GM10266 (cell line): ENCODE measurements around the gene NELL2.

Experiments
- DNase-seq: peaks from one replicate; pipeline ENCODE4 v3.0.0; 2012; ENCODE audit errors: extremely low spot score
- TF ChIP-seq, protein P1 (sequence below): IDR thresholded peaks from 2 replicates; pipeline ENCODE4 v1.5.1; 2012; ENCODE audit warnings: mild to moderate bottlenecking, low read depth; ENCODE audit not compliant: control insufficient read depth, insufficient read depth; ENCODE audit errors: missing control alignments

NELL2 gene

DNA sequence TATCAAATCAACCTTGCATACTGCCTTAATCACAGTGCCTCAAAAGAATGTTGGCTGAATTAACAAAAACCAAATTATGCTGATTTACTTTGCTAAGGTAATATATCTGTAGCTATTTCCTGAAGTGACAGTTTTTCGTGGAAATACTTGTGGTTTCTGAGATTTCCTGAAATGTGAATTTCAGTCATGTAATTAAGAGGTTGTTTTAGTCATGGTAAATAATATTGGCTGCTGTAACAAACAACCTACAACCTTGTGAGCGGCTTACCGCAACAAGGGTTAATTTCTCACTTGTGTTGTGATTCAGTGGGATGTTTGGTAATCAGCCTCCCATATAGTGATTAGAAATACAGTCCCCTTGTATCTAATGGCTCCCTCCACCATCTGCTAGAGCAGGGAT is 387.9 kb downstream of the NELL2 start:
- TF ChIP-seq, protein P1, sequence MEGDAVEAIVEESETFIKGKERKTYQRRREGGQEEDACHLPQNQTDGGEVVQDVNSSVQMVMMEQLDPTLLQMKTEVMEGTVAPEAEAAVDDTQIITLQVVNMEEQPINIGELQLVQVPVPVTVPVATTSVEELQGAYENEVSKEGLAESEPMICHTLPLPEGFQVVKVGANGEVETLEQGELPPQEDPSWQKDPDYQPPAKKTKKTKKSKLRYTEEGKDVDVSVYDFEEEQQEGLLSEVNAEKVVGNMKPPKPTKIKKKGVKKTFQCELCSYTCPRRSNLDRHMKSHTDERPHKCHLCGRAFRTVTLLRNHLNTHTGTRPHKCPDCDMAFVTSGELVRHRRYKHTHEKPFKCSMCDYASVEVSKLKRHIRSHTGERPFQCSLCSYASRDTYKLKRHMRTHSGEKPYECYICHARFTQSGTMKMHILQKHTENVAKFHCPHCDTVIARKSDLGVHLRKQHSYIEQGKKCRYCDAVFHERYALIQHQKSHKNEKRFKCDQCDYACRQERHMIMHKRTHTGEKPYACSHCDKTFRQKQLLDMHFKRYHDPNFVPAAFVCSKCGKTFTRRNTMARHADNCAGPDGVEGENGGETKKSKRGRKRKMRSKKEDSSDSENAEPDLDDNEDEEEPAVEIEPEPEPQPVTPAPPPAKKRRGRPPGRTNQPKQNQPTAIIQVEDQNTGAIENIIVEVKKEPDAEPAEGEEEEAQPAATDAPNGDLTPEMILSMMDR = no peak
- DNase-seq = no peak

DNA sequence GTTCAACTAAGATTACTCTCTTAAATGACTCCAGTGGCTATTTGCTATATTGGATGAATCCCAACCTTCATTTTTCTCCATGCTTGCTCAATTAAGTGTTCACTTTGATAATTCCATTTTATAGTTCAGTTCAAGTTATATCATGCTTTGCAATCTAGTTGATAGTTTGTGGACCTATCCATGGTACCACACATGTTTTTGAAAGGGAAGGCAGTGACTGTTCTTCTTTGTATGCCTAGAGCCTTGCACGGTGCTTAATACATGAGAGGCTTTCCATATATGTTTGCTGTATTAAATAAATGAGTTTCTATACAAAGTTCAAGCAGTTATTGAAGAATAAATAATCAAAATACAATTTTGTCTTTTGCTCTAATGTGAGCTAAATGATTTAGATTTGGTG is 391.3 kb downstream of the NELL2 start:
- TF ChIP-seq, protein P1 = no peak
- DNase-seq = no peak

DNA sequence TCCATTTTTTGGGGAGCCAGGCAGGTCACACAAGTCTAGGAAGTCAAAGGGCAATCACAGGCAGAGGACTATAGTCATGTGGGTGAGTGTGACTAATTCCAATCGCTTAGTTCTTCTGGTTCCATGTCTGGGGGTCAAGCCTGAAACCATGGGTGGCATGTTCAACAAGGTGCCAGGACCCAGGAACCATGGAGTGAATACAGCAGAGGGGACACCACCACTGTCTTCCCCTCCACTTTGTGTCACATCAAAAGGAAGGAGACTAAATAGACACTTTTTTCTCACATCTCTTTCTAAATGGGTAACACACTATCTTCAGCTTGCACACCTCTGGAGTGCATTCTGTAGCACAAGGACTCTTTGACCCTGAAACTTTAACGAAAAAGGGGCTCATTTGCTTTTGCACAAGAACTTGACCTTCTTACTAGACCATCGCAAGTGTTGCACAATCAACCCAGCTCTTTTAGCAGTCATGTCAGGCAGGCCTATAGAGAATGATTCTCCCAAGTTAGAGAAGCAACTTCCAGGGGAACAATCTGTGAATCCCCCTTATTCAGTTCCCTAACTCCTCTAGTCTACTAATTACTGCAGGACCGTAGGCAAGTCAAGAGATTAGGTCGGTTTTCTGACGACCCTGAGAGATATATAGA is 398.7 kb downstream of the NELL2 start:
- TF ChIP-seq, protein P1 = no peak
- no peak for DNase-seq

DNA sequence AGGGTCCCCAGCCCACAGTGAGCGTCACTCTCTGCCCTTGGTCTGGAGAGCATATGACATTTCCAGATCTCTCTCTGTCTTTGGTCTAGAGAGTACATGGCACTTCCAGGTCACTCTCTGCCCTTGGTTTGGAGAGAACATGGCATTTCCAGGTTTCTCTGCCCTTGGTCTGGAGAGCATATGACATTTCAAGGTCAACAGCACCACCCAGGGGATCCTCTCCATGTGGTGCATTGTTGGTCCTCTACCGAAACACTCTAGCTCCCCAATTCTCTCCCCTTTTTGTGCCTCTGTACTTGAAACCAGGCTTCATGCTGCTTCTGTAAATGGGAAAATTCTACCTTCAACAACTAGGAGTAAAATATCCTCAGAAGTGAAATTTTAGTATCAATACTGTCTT is 399.4 kb downstream of the NELL2 start:
- DNase-seq = no peak
- TF ChIP-seq, protein P1 = no peak

DNA sequence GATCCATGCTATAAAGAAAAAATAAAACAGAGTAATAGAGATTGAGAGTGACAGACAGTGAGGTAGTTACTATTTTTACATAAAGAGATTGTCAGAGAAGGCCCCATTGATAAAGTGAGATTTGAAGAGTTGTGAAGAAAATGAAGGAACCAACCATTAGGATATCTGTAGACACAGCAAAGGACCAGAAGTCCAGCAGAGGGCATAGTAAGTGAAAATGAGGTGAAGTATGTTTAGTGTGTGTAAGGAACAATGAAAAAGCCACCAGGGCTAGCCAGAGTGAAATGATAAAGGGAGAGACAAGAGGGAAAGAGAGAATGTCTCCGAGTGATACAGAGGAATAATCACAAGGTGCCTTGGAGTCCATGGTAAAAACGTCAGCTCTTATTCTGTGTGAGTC is 411.0 kb downstream of the NELL2 start:
- no peak for DNase-seq
- TF ChIP-seq, protein P1 = no peak

DNA sequence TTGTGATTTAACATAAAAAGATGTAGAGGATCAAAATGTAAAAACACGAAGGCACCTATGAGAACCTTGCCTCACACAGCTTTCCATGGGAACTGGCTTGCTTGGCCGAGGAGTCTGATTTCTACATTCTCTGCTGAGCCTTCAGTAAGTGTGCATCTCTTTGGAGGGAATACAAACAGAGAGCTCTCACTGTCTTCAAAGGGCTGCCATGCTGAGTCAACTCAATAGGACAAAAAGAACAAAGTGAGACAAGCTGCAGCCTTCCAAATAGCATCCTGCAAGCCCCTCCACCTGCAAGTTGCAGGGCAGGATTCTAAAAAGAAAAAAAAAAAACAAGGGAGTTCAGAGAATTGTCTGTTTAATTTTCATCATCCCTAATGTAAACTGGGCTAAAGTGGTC is 411.9 kb downstream of the NELL2 start:
- TF ChIP-seq, protein P1 = no peak
- DNase-seq = no peak

DNA sequence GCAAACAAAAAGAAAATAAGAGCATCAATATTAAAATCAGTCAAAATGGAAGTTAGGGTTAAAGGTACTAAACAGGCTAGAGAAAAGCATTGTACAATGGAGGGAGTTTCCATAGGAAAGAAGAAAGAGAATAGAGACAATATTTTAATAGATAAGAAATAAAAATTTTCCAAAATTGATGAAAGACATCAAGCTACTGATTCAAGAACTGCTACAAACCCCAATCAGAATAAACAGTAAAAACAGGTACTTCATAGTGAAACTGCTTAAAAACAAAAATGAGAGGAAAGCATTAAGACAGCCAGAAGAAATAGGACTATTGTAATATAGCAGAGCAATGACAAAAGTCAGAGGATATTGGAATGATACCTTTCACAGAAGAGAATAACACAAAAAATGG is 413.4 kb downstream of the NELL2 start:
- no peak for DNase-seq
- TF ChIP-seq, protein P1 = no peak
